NCI-H774 (cell line): Measurements from ENCODE around the gene PCSK5.
A peak's percentile ranks its signal among the peaks of the same experiment; 100 is the strongest.
"Not testable (repeated sequence)": the region's sequence is repeated elsewhere in the genome, so short reads cannot be mapped to it uniquely, and the experiment has no call there.

Experiments
- DNase-seq: peaks from one replicate; lab custom pipeline; 2025; lab: John Stamatoyannopoulos, UW

The PCSK5 gene

DNA sequence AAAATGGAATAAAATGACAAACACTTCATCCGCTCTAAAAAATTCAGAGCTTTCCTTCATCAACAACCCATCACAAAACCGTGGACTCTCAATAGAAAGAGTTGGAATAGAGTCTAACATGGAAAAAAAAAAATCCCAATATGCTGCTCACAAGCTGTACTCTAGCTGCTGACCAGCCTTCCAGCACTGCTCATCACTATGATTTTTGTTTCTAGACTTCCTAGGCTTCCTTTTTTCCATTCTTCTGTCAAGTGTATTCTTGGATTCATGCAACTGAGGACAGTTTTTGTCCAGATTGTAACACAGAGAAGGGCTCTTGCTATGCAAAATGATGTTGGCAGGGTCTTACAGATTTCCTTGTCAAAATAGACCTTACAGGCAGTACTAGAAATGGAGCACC is 469.3 kb downstream of the PCSK5 start:
- DNase-seq, result no peak

DNA sequence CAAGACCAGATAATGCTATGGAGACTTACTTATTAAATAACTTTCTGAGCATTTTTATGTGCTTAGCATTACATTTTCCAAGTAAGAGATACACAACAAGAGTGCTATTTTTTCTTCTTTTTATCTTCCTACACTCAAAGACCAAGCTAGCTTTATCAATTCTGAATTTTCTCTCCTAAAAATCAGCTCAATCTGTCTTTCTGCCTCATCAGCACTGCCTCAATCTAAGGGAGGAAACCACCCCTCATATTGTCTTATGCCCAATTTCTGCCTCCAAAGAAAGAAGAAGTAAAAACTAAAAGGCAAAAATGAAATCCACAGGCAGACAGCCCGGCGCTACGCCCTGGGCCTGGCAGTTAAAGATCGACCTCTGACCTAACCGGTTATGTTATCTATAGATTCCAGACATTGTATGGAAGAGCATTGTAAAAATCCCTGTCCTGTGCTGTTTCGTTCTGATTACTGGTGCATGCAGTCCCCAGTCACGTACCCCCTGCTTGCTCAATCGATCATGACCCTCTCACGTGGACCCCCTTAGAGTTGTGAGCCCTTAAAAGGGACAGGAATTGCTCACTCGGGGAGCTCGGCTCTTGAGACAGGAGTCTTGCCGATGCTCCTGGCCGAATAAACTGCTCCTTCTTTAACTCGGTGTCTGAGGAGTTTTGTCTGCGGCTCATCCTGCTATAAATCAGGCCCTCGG is 472.0 kb downstream of the PCSK5 start:
- not testable (repeated sequence) for DNase-seq

DNA sequence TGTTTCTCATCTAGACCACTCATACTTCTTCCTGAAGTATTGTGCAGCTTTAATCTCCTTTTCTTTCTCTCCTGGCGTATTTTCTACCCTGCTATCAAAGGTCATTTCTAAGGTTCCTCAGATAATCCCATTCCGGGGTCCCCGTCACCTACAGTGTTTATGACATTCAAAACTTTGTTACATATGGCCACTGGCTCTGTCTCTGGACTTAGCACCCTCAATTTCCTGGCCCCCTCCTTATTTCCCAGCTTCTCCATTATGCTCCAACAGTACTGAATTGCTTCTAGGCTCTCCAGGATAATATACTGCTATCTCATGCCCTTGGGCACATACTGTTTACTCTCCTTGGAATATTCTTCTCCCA is 472.5 kb downstream of the PCSK5 start:
- no peak for DNase-seq

DNA sequence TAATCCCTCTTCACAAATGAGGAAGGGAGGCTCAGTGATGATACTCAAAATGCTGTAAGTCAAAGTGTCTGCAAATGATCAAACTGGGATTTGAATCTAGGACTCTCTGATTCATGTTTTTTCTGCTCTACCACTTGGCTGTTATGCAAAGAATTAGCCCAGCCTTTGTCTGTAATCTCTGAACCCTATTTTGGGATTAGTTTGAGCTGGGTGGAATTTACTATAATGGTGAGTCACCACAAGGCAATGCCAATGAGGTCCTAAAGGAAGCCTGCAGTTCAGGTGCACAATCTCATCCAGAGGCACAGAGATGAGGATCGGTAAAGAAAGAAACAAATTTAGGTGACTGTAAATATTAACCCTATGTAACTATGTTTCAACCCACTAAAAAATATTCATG is 474.6 kb downstream of the PCSK5 start:
- DNase-seq, result no peak

DNA sequence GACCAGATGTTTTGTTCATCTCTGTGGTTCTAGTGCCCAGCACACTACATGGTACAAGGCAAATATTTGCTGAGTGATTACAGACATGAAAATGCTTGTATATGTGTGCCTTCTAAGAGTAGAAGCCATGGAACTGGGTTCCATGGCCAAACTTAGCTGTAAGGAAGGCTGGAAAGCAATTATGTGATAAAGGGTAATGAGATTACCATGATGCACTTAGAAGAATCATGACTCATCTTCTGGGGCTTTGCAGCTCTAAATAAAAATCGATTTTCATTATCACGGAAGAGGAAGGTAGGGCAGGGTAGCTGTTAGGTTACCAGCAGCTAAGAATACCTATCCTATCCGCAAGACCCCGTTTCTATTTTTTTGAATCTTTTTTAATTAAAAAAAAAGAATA is 475.8 kb downstream of the PCSK5 start:
- DNase-seq, result no peak

DNA sequence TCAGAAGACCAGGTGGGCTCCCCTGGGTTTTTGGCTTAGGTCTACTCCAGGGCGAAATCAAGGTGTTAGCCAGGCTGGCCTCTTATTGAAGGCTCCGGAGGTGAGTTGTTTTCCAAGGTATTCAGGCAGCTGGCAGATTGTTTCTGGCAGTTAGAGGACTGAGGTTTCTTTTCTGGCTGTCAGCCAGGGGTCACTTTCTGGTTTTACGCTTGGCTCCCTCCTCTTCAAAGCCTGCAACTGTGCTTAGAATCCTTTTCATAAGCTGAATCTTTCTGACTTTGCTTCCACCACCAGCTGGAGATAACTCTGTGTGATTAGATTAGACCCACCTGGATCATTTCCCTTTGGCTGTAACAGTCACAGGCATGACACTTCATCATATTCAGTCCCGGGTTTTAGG is 479.1 kb downstream of the PCSK5 start:
- peak; percentile 43 for DNase-seq

DNA sequence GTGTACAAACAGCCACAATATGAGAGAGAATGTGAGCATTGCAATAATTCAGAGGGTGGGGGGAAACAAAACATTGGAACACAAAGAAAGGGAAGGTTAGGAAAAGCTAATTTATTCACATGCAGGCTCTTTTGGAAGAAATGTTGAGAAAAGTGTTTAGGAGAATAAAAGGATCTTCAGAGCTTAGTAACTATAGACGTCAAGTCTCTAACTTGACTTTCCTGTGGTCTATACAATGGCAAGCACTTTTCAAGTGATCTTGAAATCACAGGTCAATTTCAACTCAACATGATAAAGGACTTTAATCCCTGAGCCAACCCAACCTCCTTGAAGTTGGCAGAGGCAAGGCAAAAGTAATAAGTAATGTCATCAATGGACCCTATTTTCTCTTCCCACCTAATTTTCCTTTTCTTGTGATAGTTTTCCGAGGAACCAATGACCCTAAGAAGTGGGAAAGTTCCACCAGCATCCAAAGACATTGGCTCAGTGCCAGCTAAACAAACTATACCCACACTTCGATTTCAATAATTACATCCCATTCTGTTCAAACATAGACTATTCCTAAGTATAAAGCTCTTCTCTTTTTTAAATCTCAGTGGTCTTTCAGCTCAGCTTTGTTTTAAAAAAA is 480.0 kb downstream of the PCSK5 start:
- DNase-seq, result no peak

DNA sequence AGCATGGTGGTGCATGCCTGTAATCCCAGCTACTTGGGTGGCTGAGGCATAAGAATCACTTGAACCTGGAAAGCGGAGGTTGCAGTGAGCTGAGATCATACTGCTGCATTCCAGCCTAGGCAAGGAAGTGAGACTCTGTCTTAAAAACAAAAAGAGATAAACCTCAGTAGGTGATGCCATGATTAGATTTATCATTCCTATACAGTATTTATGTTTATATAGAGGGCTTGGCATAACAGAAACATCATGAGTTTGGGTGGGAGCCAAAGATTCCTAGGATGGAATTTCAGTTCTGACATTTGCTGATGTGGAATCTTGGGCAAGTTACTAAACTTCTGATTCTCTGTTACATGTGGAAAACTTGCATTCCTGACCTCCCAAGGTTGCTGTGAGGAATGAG is 481.4 kb downstream of the PCSK5 start:
- no peak for DNase-seq

DNA sequence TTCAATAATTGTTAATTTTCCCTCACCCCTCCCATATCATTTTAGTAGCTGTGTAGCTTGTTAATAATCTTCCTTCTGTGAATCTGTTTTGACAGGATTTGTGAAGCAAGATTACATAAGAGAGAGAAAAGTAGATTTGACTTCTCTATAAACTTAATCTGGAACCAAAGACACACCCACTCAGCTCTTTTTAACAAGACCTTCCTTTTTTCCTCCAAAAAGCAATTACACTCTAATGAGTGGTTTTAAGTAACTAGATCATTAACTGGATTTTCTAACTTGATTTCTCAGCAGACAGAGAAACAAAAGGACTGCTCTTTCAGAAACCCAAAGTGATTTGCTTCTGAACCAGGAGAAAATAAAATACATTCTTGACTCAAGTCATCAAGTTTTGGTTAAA is 481.9 kb downstream of the PCSK5 start:
- no peak for DNase-seq

DNA sequence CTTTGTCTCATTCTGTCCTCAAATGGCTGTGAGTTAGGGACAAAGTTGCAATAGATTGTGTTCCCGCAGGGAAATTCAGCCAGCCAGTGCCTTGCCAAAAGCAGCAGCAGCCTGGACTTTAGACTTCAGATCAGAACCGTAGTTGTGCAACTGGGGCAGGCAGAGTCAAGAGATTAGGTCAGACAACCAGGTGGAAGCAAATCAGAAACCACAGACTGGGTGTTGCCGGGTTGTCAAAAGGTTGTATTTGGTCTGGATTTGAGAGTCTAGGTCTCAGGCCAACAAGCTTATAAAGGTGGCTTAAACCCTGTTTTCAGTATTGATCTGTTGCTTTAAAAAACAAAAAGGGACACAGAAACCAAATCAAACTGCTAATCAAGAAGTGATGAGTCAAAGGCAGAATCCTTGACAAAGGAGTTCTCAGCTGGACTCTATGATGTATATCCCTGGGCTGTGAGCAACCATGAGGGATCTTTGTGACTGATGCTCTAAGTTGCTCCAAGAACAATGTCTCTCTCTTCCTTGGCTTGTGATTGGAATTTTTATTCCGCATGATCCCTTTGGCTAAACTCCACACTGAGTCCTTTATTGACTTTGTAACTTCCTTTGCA is 482.8 kb downstream of the PCSK5 start:
- no peak for DNase-seq

DNA sequence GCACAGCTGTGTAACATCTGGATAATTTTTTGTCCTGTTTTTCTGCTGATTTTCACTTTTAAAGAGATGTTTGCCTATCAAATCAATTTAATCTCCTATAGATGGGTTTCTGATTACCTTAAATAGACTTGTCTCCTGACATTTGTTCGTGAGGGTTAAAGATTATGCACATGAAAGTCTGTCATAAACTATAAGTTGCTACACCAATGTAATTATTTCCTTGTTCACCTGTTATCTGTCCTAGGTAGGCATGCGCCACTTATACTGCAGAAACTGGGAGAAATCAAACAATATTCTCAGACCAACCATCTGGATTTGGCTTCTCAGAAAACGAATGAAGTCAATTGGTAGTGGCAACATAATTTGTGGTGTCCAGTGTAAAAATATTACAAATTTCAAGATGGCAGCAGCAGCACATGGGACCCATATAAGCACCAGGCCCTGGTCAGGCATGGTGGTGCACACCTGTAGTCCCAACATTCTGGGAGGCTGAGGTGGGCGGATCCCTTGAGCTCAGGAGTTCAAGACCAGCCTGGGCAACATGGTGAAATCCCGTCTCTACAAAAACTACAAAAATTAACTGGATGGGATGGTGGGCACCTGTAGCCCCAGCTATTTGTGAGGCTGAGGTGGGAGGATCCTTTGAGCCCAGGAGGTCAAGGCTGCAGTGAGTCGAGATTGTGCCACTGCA is 483.5 kb downstream of the PCSK5 start:
- DNase-seq, result no peak

DNA sequence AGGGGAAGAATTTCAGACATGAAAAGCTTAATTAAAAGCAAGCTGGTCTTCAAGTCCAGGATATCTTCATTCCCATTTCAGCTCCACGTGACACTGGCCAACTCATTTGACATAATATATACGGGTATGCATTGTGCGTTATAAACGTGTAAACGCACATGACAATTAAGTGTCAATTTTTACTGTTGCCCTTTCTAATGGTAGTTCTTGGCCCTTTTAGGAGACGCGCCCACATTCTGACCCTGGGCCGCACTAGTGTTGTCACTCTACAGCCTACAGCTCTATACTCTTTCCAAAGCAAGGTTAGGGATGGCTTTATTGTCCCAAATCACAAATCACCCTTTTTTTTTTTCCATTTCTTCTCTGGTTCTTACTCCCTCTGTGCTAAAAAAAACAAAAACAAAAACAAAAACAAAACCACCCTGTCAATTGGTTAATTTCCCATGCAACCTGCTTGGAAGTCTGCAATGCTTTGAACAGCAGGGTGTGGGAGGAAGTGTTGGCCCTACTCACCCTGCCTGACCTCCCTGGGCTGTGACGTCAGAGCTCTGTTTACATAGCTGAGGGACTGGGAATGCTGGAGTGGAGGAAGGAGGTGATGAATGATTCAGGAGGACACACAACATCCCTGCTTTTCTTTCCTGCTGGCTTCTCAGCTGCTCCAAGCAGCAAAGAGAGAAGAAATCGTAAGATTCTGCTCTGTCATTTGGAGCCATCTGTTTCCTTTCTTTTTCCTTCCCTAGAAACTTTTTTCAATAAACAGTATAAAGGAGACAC is 484.5 kb downstream of the PCSK5 start:
- DNase-seq, result peak; percentile 61

DNA sequence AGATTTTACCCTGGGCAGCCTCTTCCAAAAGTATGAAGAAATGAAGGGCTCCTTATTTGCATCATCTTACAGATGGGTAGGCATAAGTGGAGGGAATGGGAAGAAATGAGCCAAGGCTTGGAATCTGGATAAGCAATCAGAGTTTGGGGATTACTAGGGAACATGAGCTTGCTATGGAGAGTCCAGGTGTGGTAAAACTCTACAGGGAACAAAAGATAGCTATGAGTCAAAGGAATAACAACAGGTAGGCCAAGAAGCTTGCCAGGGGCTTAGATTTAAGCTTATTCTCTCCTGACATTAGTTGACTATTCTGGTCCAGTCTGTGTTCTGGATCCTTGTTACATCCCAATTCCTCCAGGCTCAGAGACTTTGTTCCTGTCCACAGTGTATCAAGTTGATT is 487.3 kb downstream of the PCSK5 start:
- no peak for DNase-seq

DNA sequence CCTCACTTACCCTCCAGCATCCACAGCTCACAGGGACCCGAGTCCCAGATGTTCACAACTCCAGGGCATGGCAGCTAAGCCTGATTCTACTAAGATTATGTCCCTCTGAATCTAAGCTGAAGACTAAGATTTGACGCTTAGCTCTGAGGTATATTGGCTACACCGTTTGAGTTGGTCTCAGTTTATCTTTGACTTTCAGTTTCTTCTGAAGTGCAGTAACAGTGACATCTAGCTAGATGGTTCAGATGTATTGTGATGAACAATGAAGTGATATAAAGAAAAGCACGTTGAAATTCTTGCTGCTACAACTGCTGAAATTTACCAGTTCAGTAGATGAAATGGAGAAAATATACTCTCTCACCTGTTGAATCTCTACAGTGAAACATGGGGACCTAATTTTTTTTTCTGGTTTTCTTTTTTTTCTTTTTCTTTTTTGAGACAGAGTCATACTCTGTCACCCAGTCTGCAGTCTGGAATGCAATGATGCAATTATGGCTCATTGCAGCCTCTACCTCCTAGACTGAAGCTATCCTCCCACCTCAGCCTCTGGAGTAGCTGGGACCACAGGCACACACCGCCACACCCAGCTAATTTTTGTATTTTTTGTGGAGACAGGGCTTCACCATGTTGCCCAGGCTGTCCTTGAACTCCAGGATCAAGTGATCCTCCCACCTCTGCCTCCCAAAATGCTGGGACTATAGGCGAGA is 488.0 kb downstream of the PCSK5 start:
- DNase-seq, result no peak

DNA sequence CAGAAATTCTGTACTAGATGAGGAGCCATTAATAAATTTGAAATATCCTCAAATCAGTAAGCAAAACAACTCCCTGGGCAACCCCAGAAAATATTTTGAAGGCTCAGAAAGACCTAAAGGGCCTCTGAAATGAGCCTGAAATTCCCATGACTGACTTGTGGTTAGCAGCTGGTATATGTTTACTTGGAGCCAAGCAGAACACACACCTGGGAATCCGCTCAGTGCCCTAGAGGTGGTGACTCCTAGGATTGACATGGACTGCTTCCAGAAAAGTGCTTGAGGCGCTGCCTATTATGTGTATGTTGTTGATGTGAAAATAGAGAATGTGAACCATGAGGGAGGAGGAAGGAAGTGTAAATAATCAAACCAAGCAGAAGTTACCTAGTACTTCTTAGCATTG is 489.0 kb downstream of the PCSK5 start:
- DNase-seq, result peak; percentile 76

DNA sequence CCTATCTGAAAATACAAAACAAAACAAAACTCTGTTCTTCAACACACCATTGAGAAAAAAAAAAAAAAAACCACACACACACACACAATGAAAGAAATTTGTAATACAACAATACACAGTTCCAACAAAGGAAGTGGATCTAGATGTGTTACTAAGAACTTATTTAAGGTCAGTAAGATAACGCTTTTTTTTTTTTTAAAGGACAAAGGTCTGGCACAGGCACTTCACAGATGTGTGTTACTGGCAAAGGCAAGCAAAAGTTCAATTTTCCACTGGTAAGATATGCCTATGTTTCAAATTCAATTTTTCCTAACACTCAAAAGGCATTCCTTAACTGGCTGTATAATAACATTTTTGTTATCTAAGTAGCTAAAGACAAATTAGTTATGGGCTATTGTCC is 500.2 kb downstream of the PCSK5 start:
- DNase-seq, result no peak

DNA sequence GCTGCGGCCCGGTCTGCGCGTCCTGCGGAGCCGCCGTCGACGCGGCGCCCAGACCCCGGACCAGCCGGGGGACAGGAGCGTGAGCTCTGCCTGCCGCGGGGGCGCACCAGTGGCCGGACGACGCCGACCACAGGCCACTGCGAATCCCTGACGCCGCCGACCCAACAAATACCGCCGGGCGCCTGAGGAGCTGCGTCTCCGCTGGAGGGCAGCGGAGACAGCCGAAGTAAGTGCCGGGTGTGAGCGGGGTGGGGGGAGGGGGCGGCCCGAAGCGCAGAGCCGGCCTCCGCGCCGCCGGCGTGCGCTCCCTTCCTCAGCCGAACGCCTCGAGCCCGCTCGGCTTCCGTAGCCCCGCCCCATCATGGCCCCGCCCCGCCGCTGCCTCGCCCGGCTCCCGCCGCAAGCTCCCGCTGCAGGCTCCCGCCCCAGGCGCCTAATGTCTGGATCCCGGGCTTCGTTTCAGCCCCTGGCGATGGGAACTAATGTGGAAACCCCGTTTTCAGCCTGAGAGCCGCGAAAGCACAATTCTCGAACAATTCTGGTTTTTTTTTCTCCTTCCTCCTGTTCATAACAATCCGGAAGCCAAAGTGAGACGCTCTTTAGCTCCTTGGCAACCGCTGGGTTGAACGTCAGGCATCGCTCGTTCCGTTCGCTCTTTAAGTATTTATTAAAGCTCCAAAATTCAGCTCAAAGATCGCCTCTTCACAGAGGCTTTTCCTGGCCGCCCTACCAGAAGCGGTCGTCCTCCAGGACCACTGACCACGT is 503.9 kb downstream of the PCSK5 start, which contains the start of gene RFK:
Gene RFK, minus strand, starts transcription at position 232 of the 765 bp plus-strand sequence. CDS start 255 bp downstream, outside the sequence.
- DNase-seq, result peak; percentile 86

DNA sequence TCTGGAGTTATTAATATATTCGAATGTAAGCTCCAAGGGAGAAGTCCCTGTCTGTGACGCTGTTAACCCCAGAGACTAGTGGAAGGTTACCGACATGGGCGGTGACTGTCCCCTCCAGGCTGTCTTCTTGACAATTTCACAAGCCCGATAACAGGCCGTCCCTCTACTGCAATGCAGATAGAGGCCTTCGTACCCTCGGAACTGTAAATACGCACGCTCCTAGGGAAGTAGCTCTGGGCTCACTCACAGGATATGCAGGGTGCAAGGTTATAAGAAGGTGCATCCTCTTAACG is 504.4 kb downstream of the PCSK5 start:
- peak; percentile 63 for DNase-seq

DNA sequence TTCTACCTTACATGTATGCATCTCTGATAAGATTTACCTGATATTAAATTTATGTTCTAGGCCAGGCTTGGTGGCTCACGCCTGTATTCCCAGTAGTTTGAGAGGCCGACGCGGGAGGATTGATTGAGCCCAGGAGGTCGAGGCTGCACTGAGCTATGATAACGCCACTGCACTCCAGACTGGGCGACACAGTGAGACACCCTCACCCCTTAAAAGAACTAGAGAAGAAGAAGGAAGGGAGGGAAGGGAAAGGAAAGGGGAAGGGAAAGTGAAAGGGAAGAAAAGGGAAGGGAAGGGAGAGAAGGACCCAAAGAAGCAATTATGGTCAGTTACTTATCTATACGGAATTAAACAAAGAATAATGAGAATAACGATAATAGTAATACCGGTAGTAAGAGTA is 504.9 kb downstream of the PCSK5 start:
- DNase-seq, result no peak

DNA sequence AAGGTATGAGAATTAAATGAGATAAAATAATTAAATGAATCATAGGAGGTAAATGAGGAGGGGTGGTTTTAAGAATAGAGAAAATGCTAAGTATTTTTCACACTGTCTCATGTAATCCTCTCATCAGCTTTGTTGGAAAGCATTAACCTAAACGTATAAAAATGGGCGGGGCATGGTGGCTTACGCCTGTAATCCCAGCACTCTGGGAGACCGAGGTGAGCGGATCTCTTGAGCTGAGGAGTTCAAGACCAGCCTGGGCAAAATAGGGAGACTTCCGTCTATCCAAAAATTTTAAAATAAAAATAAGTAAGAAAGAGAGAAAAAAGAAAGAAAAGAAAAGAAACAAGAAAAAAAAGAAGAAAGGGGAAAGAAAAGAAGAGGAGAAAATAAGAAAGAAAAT is 505.7 kb downstream of the PCSK5 start:
- no peak for DNase-seq

DNA sequence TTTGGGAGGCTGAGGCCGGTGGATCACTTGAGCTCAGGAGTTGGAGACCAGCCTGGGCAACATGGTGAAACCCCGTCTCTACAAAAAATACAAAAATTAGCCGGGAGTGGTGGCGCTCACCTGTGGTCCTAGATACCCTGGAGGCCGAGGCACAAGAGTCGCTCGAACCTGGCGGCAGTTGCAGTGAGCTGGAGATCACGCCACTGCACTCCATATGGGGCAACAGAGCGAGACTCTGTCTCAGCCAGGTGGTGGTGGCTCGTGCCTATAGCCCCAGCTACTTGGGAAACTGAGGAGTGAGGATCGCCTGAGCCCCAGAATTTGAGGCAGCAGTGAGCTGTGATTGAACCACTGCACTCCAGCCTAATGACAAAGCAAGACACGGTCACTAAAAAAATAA is 506.1 kb downstream of the PCSK5 start:
- no peak for DNase-seq
